ENCODE data around the gene YAE1.

Gene YAE1

DNA sequence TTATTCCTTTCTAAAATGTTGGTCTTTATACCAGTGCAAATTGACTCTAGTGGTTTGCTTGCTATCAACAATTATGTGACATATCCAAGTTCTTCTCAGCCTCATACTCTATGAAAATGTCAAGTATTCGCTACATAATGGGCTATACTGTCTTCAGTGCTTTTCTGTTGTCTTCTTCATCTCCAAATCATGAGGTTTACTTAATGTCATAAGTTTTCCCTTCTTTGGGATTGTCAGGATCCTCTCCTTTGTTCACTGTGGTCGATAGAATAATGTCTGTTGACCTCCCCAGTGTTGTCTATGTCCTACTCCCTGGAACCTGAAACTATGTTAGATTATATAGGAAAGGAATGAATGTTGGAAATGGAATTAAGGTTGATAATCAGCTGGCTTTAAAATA lies 40.7 kb downstream of the YAE1 start:
- Histone ChIP-seq H3K4me3 (ENCODE audit: low read depth in 1 of 2, low read length in 1 of 2) (no peak overlapping the region), H3K27me3 (peaks cover 62% of the 10 kb centered on the region), H3K9me3 (no peaks in the 10 kb centered on the region), H3K36me3 (no peaks in the 10 kb centered on the region), H3K27ac (no peak overlapping the region), H3K4me1 (ENCODE audit: control insufficient read depth in 1 of 2, insufficient read depth in 1 of 2, low read depth in 1 of 2, low read length in 1 of 2) (peaks cover 0 to 5% of the 10 kb centered on the region in 2 experiments)
- TF ChIP-seq CTCF (IDR thresholded peaks at IDR 0.05), result no peak

- peaks cover 71% of the 10 kb centered on the region for H3K27me3 ChIP-seq
- no peaks in the 10 kb centered on the region for H3K36me3 ChIP-seq
- no peaks in the 10 kb centered on the region for H3K9me3 ChIP-seq
- TF ChIP-seq CTCF (IDR thresholded peaks at IDR 0.05), result no peak
- peaks cover 0 to 5% of the 10 kb centered on the region in 2 experiments for H3K4me1 ChIP-seq (ENCODE audit: control insufficient read depth in 1 of 2, insufficient read depth in 1 of 2, low read depth in 1 of 2, low read length in 1 of 2)
- H3K4me3 ChIP-seq (ENCODE audit: low read depth in 1 of 2, low read length in 1 of 2), result no peak overlapping the region
- H3K27ac ChIP-seq, result no peak overlapping the region
Observed at GRCh38 chr7:39607865-39608264, 41.7 kb downstream of the YAE1 start.

- Histone ChIP-seq H3K4me3 (ENCODE audit: low read depth in 1 of 2, low read length in 1 of 2) (no peak overlapping the region), H3K9me3 (no peaks in the 10 kb centered on the region), H3K36me3 (no peaks in the 10 kb centered on the region), H3K27me3 (peaks cover 75% of the 10 kb centered on the region), H3K4me1 (ENCODE audit: control insufficient read depth in 1 of 2, insufficient read depth in 1 of 2, low read depth in 1 of 2, low read length in 1 of 2) (peaks cover 0 to 5% of the 10 kb centered on the region in 2 experiments), H3K27ac (no peak overlapping the region)
- TF ChIP-seq CTCF (IDR thresholded peaks at IDR 0.05), result no peak
Observed at GRCh38 chr7:39608278-39608677, 42.1 kb downstream of the YAE1 start.

- TF ChIP-seq CTCF (IDR thresholded peaks at IDR 0.05), result no peak
- H3K4me3 ChIP-seq (ENCODE audit: low read depth in 1 of 2, low read length in 1 of 2), result no peak overlapping the region
- H3K36me3 ChIP-seq, result no peaks in the 10 kb centered on the region
- no peak overlapping the region for H3K27ac ChIP-seq
- H3K9me3 ChIP-seq, result no peaks in the 10 kb centered on the region
- peaks cover 0 to 5% of the 10 kb centered on the region in 2 experiments for H3K4me1 ChIP-seq (ENCODE audit: control insufficient read depth in 1 of 2, insufficient read depth in 1 of 2, low read depth in 1 of 2, low read length in 1 of 2)
- H3K27me3 ChIP-seq, result peaks cover 81% of the 10 kb centered on the region
Observed at GRCh38 chr7:39609113-39609934, 43.1 kb downstream of the YAE1 start.

GRCh38 chr7:39609935-39610263 lies 43.7 kb downstream of the YAE1 start:
- Histone ChIP-seq H3K4me1 (ENCODE audit: control insufficient read depth in 1 of 2, insufficient read depth in 1 of 2, low read depth in 1 of 2, low read length in 1 of 2) (peaks cover 0 to 5% of the 10 kb centered on the region in 2 experiments), H3K9me3 (no peaks in the 10 kb centered on the region), H3K27me3 (peaks cover 83% of the 10 kb centered on the region), H3K4me3 (ENCODE audit: low read depth in 1 of 2, low read length in 1 of 2) (no peak overlapping the region), H3K36me3 (no peaks in the 10 kb centered on the region), H3K27ac (no peak overlapping the region)
- TF ChIP-seq CTCF (IDR thresholded peaks at IDR 0.05), result no peak
